HL-60 (cell line): ENCODE results near the gene CCDC116.

Source experiments
- GABPA ChIP-seq: IDR thresholded peaks from 2 replicates; pipeline ENCODE4 v1.6.1; 2012; ENCODE audit warnings: low read depth
- POLR2AphosphoS5 ChIP-seq: IDR thresholded peaks from 2 replicates; pipeline ENCODE4 v1.6.1; 2012; ENCODE audit warnings: low read depth
- TF ChIP-seq, protein P1 (sequence below): IDR thresholded peaks from one replicate; pipeline ENCODE4 v1.5.1; 2011; ENCODE audit warnings: low read length, control low read depth, inconsistent platforms; ENCODE audit not compliant: insufficient read depth
- TF ChIP-seq, protein P2 (sequence below): IDR thresholded peaks from 2 replicates; pipeline ENCODE4 v1.6.1; 2012; ENCODE audit warnings: low read depth; ENCODE audit not compliant: insufficient replicate concordance

GRCh38 chr22:21646608-21647590, 14.3 kb downstream of the CCDC116 start:
- TF ChIP-seq, protein P1, sequence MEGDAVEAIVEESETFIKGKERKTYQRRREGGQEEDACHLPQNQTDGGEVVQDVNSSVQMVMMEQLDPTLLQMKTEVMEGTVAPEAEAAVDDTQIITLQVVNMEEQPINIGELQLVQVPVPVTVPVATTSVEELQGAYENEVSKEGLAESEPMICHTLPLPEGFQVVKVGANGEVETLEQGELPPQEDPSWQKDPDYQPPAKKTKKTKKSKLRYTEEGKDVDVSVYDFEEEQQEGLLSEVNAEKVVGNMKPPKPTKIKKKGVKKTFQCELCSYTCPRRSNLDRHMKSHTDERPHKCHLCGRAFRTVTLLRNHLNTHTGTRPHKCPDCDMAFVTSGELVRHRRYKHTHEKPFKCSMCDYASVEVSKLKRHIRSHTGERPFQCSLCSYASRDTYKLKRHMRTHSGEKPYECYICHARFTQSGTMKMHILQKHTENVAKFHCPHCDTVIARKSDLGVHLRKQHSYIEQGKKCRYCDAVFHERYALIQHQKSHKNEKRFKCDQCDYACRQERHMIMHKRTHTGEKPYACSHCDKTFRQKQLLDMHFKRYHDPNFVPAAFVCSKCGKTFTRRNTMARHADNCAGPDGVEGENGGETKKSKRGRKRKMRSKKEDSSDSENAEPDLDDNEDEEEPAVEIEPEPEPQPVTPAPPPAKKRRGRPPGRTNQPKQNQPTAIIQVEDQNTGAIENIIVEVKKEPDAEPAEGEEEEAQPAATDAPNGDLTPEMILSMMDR, result peak; percentile 79
- TF ChIP-seq, protein P2, sequence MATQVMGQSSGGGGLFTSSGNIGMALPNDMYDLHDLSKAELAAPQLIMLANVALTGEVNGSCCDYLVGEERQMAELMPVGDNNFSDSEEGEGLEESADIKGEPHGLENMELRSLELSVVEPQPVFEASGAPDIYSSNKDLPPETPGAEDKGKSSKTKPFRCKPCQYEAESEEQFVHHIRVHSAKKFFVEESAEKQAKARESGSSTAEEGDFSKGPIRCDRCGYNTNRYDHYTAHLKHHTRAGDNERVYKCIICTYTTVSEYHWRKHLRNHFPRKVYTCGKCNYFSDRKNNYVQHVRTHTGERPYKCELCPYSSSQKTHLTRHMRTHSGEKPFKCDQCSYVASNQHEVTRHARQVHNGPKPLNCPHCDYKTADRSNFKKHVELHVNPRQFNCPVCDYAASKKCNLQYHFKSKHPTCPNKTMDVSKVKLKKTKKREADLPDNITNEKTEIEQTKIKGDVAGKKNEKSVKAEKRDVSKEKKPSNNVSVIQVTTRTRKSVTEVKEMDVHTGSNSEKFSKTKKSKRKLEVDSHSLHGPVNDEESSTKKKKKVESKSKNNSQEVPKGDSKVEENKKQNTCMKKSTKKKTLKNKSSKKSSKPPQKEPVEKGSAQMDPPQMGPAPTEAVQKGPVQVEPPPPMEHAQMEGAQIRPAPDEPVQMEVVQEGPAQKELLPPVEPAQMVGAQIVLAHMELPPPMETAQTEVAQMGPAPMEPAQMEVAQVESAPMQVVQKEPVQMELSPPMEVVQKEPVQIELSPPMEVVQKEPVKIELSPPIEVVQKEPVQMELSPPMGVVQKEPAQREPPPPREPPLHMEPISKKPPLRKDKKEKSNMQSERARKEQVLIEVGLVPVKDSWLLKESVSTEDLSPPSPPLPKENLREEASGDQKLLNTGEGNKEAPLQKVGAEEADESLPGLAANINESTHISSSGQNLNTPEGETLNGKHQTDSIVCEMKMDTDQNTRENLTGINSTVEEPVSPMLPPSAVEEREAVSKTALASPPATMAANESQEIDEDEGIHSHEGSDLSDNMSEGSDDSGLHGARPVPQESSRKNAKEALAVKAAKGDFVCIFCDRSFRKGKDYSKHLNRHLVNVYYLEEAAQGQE, result no peak
- TF ChIP-seq POLR2AphosphoS5 (no peak), GABPA (no peak)
